Fibroblast of skin of scalp (primary cell): ENCODE results near the gene PRG3.

ENCODE experiments used
- DNase-seq: peaks from one replicate; pipeline ENCODE4 v3.0.0-alpha.2; 2013

PRG3 gene

DNA sequence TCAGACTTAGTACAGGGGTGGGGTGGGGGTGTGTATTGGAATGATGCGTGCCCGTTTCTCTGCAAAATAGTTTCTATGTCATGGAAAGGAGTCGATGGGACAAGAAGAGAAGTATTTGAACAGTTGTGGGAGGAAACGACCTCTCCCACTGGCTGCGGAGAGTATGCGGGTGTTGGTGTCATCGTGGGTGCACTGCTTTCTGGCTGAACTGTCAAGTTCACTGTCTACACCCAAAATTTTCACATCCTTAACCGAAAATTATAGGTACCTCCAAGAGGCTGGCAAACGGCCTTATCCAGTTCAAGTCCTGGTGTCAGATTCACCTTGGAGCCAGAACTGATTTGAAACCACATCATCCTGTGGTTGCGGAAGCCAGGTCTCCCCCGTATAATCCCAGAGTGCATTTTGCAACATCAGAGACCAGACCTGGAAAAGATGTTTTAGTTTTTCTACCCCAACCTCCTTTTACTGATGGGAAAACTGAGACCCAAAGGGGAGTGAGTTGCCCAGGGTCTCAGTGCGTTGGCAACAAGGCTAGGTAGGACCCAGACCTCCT, 44.8 kb downstream of the PRG3 start:
- DNase-seq = no peak

DNA sequence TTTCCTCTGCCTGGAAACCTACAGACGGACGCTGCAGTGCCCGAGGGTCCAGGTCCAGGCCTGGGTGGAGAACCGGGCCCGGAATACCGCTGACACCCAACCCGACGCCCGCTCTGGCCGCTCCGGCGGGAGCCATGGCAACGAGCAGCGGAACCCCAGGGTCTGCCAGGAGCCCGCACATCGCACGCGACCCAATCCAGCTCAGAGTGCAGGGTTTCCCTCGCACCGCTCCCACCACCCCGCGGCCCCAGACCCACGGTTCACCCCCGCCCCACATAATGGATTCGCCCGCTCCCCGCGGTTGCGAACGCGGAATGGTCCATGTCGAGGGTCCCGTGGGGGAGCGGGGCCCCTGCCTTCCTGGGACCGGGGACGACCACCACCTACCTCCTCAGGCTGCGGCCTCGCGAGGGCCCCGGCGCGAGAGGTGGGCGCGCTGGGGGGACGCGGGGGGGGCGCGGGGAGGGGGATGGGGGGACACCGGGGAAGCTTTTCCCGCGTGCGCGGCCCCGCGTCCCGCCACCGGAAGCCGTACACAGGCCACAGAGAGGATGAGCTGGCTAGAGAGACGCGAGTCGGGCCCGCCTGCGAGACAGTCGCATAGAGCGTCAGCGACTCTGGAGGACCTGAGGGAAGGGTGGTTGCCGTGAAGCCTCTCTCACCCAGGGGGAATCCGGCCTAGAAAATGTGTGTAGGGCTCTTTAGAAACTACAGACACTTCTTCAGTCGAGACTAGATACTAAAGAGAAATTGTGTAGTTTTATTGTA, 45.4 kb downstream of the PRG3 start, which contains the start of gene SSRP1:
Gene SSRP1, minus strand, starts transcription at position 550 of the 768 bp plus-strand sequence. CDS start 771 bp downstream, outside the sequence.
- DNase-seq = peak; percentile 92

DNA sequence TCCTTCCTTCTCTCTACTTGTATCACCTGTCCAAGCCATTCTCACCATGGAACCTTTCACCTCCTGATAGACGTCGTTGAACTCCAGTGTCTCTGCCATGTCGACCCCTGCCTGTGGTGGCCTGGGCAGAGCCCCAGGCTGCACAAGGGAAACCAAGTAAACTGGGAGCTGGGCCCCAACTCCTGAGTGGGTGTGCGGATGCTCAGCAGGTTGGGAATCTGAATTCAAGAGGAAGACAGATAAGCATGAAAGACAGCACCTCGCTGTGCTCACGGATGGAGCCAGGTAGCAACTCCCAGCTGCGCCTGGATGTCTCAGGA, 46.0 kb downstream of the PRG3 start:
- DNase-seq = no peak

- no peak for DNase-seq
These were observed 48.1 kb downstream of the PRG3 start for GRCh38 chr11:57332694-57333440.

GRCh38 chr11:57331720-57332119, 49.2 kb downstream of the PRG3 start:
- DNase-seq = no peak

DNA sequence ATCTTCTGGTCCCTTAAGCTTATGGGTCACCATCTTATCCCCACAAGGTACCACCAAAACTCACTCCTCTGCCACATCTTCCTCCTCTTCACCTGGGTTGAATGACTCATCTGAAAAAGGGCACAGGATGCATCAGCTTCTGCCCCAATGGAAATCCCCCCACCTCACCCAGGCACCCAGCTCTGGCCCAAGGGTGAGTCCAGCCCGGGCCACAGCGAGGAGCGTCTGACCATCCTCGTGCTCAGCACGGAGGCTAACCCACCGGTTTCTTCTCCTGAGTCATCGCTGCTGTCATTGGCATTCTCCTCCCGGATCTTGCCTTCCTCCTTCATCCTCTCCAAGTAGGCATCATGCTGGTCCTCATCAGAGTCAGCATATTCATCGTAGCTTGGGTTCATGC, 50.9 kb downstream of the PRG3 start:
- no peak for DNase-seq

DNA sequence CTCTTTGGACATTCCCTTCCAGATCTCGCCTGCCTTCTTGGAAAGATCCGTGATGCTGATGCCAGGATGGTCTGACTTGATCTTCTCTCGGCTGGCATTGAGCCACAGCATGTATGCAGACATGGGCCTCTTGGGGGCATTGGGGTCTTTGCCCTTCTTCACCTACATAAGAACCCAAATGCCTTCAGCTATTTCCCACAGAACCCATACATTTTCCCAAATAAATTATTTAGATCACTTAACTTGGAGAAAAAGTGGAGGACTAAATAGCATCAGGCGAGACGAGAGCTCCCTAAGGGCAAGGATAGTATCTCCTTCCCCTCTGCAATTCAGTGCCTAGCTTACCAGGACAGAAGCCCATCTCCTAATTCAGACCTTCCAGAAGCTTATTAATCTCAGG, 53.2 kb downstream of the PRG3 start:
- DNase-seq = no peak
